ENCODE measurements around the gene TFEC. TPM values are rescaled to one million over a fixed set of nuclear protein-coding genes. Genes with fewer than 3 reads are reported as not detected.
"Not testable (repeated sequence)": the region's sequence is repeated elsewhere in the genome, so short reads cannot be mapped to it uniquely, and the experiment has no call there.

TFEC gene
- total RNA-seq, 1 donor from 2014 or later: 1.6 TPM

- DNase-seq (ENCODE audit: missing footprints); intact Hi-C loops (cut with DNase I); ATAC-seq: not testable (repeated sequence)
Observed at GRCh38 chr7:116004762-116005161, 25.8 kb downstream of the TFEC start.

- intact Hi-C loops (cut with DNase I): no loop called here
- DNase-seq (ENCODE audit: missing footprints) (no peak), ATAC-seq (no peak)
Observed at GRCh38 chr7:115997221-115997620, 33.3 kb downstream of the TFEC start.

GRCh38 chr7:115995701-115996100 is 34.9 kb downstream of the TFEC start:
- ATAC-seq (no peak), DNase-seq (ENCODE audit: missing footprints) (no peak)
- intact Hi-C loops (cut with DNase I): no loop called here

DNA sequence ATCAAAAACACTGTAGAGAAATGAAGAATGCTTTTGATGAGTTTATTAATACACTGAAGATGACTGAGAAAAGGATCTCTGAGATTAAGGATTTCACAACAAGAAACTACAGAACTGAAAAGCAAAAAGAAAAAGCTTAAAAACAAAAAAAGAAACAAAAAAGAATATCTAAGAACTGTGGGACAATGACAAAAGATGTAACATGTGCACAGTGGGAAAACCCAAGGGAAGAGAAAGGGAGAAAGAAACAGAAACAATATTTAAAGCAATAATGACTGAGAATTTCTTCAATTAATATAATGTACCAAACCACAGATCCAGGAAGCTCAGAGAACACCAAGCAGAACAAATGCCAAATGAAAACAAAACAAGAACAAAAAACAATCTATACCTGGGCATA is 42.2 kb downstream of the TFEC start:
- ATAC-seq: no peak
- DNase-seq (ENCODE audit: missing footprints): no peak
- intact Hi-C loops (cut with DNase I): no loop called here

GRCh38 chr7:115987486-115987885 is 43.1 kb downstream of the TFEC start:
- ATAC-seq (no peak), DNase-seq (ENCODE audit: missing footprints) (no peak)
- intact Hi-C loops (cut with DNase I): no loop called here

- intact Hi-C loops (cut with DNase I): no loop called here
- no peak for ATAC-seq
- DNase-seq (ENCODE audit: missing footprints): no peak
Observed at GRCh38 chr7:115984105-115984504, 46.5 kb downstream of the TFEC start.

DNA sequence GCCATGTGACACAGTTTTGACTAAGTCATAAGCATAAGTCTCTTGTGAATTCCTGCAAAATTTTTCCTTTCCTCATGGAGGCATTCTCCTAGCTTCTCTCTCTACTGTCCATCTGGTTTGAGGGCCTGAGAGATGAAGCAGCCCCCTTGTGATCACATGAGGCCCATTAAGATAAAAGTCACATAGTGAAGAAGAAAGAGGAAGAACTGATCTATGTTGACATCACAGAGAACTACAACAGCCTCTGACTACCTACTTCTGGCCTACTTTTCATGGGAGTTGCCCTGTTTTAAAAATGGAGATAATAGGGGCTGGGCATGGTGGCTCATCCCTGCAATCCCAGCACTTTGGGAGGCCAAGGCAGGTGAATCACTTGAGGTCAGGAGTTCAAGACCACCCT is 50.4 kb downstream of the TFEC start:
- DNase-seq (ENCODE audit: missing footprints) (no peak), ATAC-seq (no peak)
- intact Hi-C loops (cut with DNase I): no loop called here

- DNase-seq (ENCODE audit: missing footprints) (no peak), ATAC-seq (no peak)
- intact Hi-C loops (cut with DNase I): no loop called here
Observed at GRCh38 chr7:115976651-115977050, 53.9 kb downstream of the TFEC start.

DNA sequence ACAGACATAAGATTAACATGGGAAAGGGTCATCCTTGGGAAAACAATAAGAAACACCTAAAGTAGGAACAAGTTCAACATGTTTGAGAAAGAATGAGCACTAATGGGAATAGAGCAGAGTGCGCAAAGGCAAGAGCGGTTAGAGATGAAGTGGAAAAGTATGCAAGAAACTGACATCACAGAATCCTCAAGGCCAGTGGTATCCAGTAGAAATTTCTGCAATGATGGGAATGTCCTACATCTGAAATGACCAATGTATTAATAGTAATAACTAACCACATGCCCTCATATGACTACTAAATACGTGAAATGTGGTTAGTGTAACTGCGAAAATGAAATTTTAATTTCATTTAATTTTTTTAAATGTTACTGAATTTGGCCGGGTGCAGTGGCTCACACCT is 54.8 kb downstream of the TFEC start:
- ATAC-seq: no peak

GRCh38 chr7:115973406-115973805 is 57.2 kb downstream of the TFEC start:
- intact Hi-C loops (cut with DNase I): no loop called here
- no peak for ATAC-seq
- no peak for DNase-seq (ENCODE audit: missing footprints)

More for the DNA sequence above, 54.8 kb downstream of the TFEC start:
- intact Hi-C loops (cut with DNase I): no loop called here
- DNase-seq (ENCODE audit: missing footprints): no peak

DNA sequence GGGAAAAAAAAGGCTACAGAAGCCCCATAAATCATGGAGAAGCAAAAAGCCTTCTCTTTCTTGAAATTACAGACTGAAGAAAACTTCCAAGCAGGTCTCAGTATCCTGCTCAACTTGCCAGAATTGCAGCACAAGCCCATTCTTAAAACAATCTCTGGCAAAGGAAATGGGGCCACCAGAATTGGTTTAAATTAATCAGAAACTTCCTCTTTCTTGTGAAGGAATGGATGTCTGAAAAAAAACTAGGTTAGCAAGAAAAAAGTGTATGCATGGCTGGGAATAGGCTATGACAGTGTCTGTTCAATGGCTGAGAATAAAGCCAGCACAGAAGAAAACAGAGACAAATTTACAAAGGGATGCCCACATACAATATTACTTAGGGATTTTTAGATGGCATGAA is 59.1 kb downstream of the TFEC start:
- intact Hi-C loops (cut with DNase I): no loop called here
- ATAC-seq (no peak), DNase-seq (ENCODE audit: missing footprints) (no peak)

- intact Hi-C loops (cut with DNase I): no loop called here
- no peak for ATAC-seq
- no peak for DNase-seq (ENCODE audit: missing footprints)
Observed at GRCh38 chr7:115968596-115968995, 62.0 kb downstream of the TFEC start.

DNA sequence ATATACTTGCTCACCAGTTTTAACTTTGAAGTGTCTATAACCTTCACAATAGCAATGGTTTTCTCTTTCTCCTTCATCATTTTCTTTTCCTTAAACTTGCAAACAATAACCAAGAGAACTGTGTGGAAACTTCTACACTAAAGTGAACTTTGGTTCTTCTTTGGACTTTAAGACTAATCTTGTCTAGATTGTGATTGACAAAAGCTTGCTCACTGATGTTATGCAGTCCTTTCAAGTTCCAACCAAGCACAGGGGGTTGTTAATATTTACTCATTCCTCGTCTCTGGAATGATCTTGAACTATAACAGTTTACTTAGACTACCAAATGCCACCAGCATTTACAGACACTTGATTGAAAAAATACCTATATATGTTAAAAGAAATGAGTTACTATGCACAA is 62.4 kb downstream of the TFEC start:
- intact Hi-C loops (cut with DNase I): no loop called here
- DNase-seq (ENCODE audit: missing footprints) (no peak), ATAC-seq (no peak)

DNA sequence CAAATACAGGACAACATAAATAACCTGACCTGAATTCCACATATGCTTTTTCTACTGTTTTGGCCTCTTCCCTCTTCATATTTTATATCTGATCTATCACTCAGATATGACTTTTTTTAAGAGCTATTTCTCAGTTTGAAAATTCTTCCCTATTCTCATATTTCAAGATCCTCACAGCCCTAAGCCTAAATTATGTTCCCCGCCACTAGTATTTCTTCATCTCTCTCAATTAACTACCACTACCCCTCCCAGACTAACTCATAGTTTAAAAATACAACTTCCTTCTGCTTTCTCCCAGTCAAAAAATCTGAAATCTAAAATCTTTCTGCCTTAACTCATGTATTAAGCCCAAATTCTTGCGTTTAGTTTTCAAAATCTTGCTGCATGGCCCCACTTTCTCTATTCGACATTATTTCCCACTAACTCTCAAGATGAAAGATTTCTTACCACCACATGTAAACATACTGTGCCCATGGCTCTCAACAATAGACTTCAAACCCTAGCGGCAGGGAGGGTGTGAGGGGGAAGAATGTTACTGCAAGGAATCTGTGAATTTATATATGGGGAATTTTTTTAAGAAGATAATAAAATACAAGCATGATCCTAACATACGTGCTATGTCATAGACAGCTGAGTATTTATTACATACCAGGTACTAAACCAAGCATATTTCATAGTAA is 64.6 kb downstream of the TFEC start:
- DNase-seq (ENCODE audit: missing footprints) (no peak), ATAC-seq (no peak)
- intact Hi-C loops (cut with DNase I): no loop called here

GRCh38 chr7:115965236-115965635 is 65.3 kb downstream of the TFEC start:
- ATAC-seq (no peak), DNase-seq (ENCODE audit: missing footprints) (no peak)
- intact Hi-C loops (cut with DNase I): no loop called here

GRCh38 chr7:115964799-115965198 is 65.8 kb downstream of the TFEC start:
- ATAC-seq (no peak), DNase-seq (ENCODE audit: missing footprints) (no peak)
- intact Hi-C loops (cut with DNase I): no loop called here

DNA sequence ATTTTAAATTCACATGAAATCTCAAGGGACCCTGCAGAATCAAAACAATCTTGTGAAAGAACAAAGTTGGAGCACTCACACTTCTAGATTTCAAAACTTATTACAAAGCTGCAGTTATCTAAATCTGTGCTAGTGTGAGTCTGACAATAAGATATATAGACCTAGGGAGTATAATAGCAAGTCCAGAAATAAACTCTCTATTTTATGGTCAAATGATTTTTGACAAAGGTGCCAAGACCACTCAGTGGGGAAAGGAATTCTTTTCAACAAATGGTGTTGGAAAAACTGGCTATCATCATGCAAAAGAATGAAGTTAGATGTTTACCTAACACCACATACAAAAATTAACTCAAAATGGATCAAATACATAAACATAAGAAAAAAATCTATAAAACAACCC is 68.2 kb downstream of the TFEC start:
- intact Hi-C loops (cut with DNase I): no loop called here
- DNase-seq (ENCODE audit: missing footprints) (no peak), ATAC-seq (no peak)

- DNase-seq (ENCODE audit: missing footprints): no peak
- ATAC-seq: no peak
- intact Hi-C loops (cut with DNase I): no loop called here
Observed at GRCh38 chr7:115953592-115954255, 76.8 kb downstream of the TFEC start.

GRCh38 chr7:115952832-115953231 is 77.7 kb downstream of the TFEC start:
- ATAC-seq (no peak), DNase-seq (ENCODE audit: missing footprints) (peak; percentile 11)
- intact Hi-C loops (cut with DNase I): no loop called here

DNA sequence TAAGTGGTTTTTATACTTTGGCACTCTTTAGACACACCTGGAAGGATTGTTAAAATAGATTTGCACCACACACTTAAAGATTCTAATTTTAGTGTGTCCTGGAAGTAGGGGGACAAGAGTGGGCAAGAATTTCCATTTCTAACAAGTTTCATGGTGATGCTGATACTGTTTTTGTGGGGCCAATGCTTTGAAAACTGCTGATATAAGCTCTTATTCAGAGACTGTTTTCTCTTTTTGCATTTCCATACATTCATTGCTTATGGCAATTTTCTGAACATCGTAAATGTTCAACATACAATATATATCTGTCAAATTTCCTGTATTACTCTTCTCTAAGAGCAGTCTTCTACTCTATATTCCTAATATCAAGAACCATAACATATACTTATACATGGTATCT is 79.0 kb downstream of the TFEC start:
- DNase-seq (ENCODE audit: missing footprints) (no peak), ATAC-seq (no peak)
- intact Hi-C loops (cut with DNase I): no loop called here
